MM.1S (cell line): Measurements from ENCODE around the gene LIG1.

Experiments
- EZH2 ChIP-seq: fragments of 300-600 bp; sonication (generic); optimal IDR thresholded peaks from 2 replicates; pipeline ENCODE3; 2017; ENCODE audit warnings: low read depth, mild to moderate bottlenecking, antibody characterized with exemption, low read length, mixed read lengths
- TF ChIP-seq, protein P1 (sequence below): fragments of 300-600 bp; sonication (generic); IDR thresholded peaks from 2 replicates; pipeline ENCODE4 v1.5.1; 2016; ENCODE audit warnings: antibody characterized with exemption, low read length, mixed read lengths

DNA sequence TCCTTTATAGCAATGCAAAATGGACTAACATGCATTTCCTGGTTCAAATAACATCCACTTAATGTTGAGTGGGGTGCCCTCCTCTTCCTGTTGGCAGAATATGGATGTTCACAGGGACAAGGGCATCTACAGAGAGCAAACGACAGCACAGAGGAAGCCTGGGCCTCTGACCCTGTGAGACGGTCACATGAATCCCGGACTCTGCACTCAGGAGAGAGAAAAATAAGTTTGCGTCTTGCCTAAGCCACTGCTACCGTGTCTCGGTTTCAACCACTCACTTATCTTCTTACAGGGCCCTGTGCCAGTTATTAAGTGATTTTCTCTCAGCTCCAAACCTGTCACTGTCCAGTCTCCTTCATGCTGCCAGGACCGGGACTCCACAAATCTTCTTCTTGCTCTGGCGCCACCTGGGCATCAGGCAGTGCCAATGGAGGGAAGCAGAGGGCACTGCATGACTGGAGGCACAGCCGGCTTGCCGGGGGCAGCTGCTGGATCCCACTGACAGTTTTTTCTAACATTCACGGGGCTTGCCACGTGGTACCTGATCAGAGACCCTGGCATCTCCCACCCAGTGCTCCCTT, 11.8 kb downstream of the LIG1 start:
- TF ChIP-seq EZH2, result no peak
- TF ChIP-seq, protein P1, sequence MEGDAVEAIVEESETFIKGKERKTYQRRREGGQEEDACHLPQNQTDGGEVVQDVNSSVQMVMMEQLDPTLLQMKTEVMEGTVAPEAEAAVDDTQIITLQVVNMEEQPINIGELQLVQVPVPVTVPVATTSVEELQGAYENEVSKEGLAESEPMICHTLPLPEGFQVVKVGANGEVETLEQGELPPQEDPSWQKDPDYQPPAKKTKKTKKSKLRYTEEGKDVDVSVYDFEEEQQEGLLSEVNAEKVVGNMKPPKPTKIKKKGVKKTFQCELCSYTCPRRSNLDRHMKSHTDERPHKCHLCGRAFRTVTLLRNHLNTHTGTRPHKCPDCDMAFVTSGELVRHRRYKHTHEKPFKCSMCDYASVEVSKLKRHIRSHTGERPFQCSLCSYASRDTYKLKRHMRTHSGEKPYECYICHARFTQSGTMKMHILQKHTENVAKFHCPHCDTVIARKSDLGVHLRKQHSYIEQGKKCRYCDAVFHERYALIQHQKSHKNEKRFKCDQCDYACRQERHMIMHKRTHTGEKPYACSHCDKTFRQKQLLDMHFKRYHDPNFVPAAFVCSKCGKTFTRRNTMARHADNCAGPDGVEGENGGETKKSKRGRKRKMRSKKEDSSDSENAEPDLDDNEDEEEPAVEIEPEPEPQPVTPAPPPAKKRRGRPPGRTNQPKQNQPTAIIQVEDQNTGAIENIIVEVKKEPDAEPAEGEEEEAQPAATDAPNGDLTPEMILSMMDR, result no peak
